Measurements from ENCODE around the gene DNAH17. TPM values are rescaled to one million over a fixed set of nuclear protein-coding genes. Genes with fewer than 3 reads are reported as not detected.
"Not testable (repeated sequence)": the region's sequence is repeated elsewhere in the genome, so short reads cannot be mapped to it uniquely, and the experiment has no call there.

DNAH17 gene
- total RNA-seq, 1 experiment from 2014 or later, result 0.69 TPM

DNA sequence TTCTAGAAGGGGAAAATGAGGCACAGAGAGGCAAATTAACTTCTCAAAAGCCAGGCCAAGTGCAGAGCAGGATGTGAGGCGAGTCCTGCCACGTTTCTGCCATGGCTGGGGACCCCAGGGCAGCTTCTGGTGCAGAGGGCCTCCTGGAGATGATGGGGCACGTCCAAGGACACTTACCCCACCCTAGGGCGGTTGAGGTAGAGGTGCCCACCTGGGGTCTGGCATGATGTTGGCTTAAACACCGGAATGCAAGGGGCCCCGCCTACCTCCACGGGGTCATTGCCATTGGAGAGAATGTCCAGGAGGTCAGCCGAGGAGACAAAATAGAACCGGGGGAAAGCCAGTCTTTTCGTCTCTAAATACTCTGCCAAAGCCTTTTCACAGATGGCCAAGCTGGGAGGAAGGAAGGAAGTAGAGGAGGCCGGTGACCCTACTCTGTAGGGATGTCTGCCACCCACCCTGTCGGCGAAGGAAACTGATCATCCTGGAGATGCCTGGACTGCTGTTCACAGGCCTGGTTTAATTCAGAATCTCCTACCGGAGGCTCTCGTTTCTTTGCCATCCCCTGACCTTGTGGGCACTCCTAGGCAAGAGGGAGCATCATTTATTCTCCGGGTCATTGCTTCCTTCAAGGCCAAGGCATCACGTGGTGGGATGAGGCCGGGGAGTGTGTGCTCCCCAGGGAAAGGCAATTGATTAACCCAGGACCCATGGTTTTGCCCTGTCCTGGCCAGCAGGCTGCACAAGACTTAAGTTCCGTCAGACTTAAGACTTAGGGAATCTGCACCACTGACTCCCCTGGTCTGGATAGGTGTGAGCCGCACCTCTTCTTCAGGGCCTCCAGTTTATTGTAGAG is 70.5 kb downstream of the DNAH17 start:
- no peaks in the 10 kb centered on the region for H3K9me3 ChIP-seq (ENCODE audit: control insufficient read depth in 1 of 2, insufficient read depth in 1 of 2, low read depth in 1 of 2, low read length in 2 of 2)
- DNase-seq (ENCODE audit: low read depth, low spot score) (no peak), ATAC-seq (no peak)
- no peak overlapping the region for H3K9ac ChIP-seq (ENCODE audit: low read length)
- no peak overlapping the region for H3K4me2 ChIP-seq (ENCODE audit: low read length)
- no peaks in the 10 kb centered on the region for H3K79me2 ChIP-seq (ENCODE audit: insufficient read depth, low read length)
- no peak overlapping the region for H3K4me3 ChIP-seq (replicated peaks in 1 of 2; ENCODE audit: low read depth in 1 of 2, low read length in 2 of 2)
- no peaks in the 10 kb centered on the region for H3K36me3 ChIP-seq (ENCODE audit: control insufficient read depth in 1 of 2, insufficient read depth in 2 of 2, low read length in 2 of 2)
- no peak for TF ChIP-seq ZNF274 (IDR thresholded peaks at IDR 0.05; ENCODE audit: low read depth, low read length)
- H3K9me2 ChIP-seq (ENCODE audit: insufficient read depth), result no peaks in the 10 kb centered on the region
- no peaks in the 10 kb centered on the region for H3K4me1 ChIP-seq (ENCODE audit: control insufficient read depth in 1 of 2, insufficient read depth in 2 of 2, low read length in 2 of 2)
- ChIA-PET RAD21 (ENCODE audit: low non-redundant PET in 1 of 2, low total read pairs in 2 of 2, uncharacterized antibody in 2 of 2, unreplicated experiment in 2 of 2) (interaction anchor here in 1 of 2 experiments (0.7 kb wide), 1 partner anchor 201 kb away, joined by 3 read pairs; no protein-coding TSS in a partner anchor), POLR2A (no interaction called here), CTCF (no interaction called here)
- H4K20me1 ChIP-seq (ENCODE audit: insufficient read depth), result no peaks in the 10 kb centered on the region
- no peak overlapping the region for H3K27ac ChIP-seq (ENCODE audit: low read depth, low read length)
- H3K27me3 ChIP-seq (ENCODE audit: insufficient read depth, low read length), result peaks cover 12% of the 10 kb centered on the region
- BruUV-seq (replicated peaks), result no TSS peak
- no peak overlapping the region for H2AFZ ChIP-seq (ENCODE audit: low read depth, low read length, poor library complexity, severe bottlenecking)
- intact Hi-C loops (cut with micrococcal nuclease), result no loop called here

DNA sequence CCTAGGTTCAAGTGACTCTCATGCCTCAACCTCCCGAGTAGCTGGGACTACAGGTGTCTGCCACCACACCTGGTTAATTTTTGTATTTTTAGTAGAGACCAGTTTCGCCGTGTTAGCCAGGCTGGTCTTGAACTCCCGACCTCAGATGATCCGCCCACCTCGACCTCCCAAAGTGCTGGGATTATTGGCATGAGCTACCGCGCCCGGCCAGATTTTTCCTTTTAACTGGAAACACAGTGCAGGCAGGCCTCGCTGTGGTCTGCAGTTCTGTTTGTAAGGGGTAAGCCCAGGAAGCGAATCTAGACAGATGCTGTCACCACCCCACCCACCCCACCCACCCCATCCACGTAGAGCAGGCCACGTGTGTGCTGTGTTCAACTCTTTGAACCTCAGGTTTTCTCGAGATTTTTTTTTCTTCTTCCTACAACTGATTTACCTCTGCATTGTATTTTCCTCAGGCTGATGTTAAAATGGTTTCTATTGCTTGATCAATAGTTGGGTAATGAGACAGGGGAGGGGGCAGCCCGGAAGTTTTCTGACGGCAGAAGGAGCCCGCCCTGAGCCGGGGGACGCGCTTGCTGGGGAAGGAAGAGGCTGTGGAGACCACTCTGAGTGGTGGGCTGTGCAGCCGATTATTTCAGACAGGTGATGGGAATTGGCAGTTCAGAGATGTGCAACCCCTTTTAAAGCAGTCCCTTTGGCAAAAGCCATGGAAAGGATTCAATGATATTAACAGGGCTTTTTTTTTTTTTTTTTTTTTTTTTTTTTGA is 72.9 kb downstream of the DNAH17 start:
- no peaks in the 10 kb centered on the region for H3K9me3 ChIP-seq (ENCODE audit: control insufficient read depth in 1 of 2, insufficient read depth in 1 of 2, low read depth in 1 of 2, low read length in 2 of 2)
- ATAC-seq, result no peak
- no peak overlapping the region for H3K27ac ChIP-seq (ENCODE audit: low read depth, low read length)
- no peak overlapping the region for H3K4me3 ChIP-seq (replicated peaks in 1 of 2; ENCODE audit: low read depth in 1 of 2, low read length in 2 of 2)
- H3K9me2 ChIP-seq (ENCODE audit: insufficient read depth), result no peaks in the 10 kb centered on the region
- no peak for DNase-seq (ENCODE audit: low read depth, low spot score)
- intact Hi-C loops (cut with micrococcal nuclease), result no loop called here
- no peaks in the 10 kb centered on the region for H3K4me1 ChIP-seq (ENCODE audit: control insufficient read depth in 1 of 2, insufficient read depth in 2 of 2, low read length in 2 of 2)
- no peak overlapping the region for H3K9ac ChIP-seq (ENCODE audit: low read length)
- H3K36me3 ChIP-seq (ENCODE audit: control insufficient read depth in 1 of 2, insufficient read depth in 2 of 2, low read length in 2 of 2), result no peaks in the 10 kb centered on the region
- ChIA-PET POLR2A (no interaction called here), CTCF (no interaction called here), RAD21 (ENCODE audit: low non-redundant PET in 1 of 2, low total read pairs in 2 of 2, uncharacterized antibody in 2 of 2, unreplicated experiment in 2 of 2) (no interaction called here)
- no peaks in the 10 kb centered on the region for H4K20me1 ChIP-seq (ENCODE audit: insufficient read depth)
- H3K27me3 ChIP-seq (ENCODE audit: insufficient read depth, low read length), result peaks cover 12% of the 10 kb centered on the region
- H3K79me2 ChIP-seq (ENCODE audit: insufficient read depth, low read length), result no peaks in the 10 kb centered on the region
- no peak overlapping the region for H2AFZ ChIP-seq (ENCODE audit: low read depth, low read length, poor library complexity, severe bottlenecking)
- TF ChIP-seq, protein P1, sequence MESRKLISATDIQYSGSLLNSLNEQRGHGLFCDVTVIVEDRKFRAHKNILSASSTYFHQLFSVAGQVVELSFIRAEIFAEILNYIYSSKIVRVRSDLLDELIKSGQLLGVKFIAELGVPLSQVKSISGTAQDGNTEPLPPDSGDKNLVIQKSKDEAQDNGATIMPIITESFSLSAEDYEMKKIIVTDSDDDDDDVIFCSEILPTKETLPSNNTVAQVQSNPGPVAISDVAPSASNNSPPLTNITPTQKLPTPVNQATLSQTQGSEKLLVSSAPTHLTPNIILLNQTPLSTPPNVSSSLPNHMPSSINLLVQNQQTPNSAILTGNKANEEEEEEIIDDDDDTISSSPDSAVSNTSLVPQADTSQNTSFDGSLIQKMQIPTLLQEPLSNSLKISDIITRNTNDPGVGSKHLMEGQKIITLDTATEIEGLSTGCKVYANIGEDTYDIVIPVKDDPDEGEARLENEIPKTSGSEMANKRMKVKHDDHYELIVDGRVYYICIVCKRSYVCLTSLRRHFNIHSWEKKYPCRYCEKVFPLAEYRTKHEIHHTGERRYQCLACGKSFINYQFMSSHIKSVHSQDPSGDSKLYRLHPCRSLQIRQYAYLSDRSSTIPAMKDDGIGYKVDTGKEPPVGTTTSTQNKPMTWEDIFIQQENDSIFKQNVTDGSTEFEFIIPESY (IDR thresholded peaks at IDR 0.05; ENCODE audit: extremely low read depth, insufficient replicate concordance, low read length), result no peak
- TF ChIP-seq ELF1 (IDR thresholded peaks at IDR 0.05; ENCODE audit: borderline replicate concordance, low read depth) (no peak), EGR1 (IDR thresholded peaks at IDR 0.05; ENCODE audit: low read depth) (no peak), TCF7L2 (IDR thresholded peaks at IDR 0.05; ENCODE audit: borderline replicate concordance, extremely low read depth, insufficient read depth, insufficient read length) (no peak), JUND (IDR thresholded peaks at IDR 0.05) (no peak)
- no TSS peak for BruUV-seq (replicated peaks)
- no peak overlapping the region for H3K4me2 ChIP-seq (ENCODE audit: low read length)

DNA sequence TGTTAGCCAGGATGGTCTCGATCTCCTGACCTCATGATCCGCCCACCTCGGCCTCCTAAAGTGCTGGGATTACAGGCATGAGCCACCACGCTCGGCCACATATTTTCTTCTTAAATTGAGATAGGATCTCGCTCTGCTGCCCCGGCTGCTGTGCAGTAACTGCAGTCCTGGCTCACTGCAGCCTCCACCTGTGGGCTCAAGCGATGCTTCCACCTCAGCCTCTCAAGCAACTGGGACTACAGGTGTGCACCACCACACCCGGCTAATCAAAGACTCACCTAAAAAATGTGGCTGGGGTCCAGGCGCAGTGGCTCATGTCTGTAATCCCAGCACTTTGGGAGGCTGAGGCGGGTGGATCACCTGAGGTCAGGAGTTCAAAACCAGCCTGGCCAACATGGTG is 73.8 kb downstream of the DNAH17 start:
- H3K4me1 ChIP-seq (ENCODE audit: control insufficient read depth in 1 of 2, insufficient read depth in 2 of 2, low read length in 2 of 2); ATAC-seq; H3K9me3 ChIP-seq (ENCODE audit: control insufficient read depth in 1 of 2, insufficient read depth in 1 of 2, low read depth in 1 of 2, low read length in 2 of 2); CTCF ChIA-PET; H3K9me2 ChIP-seq (ENCODE audit: insufficient read depth); H3K79me2 ChIP-seq (ENCODE audit: insufficient read depth, low read length); intact Hi-C loops (cut with micrococcal nuclease); H4K20me1 ChIP-seq (ENCODE audit: insufficient read depth); RAD21 ChIA-PET (ENCODE audit: low non-redundant PET in 1 of 2, low total read pairs in 2 of 2, uncharacterized antibody in 2 of 2, unreplicated experiment in 2 of 2); H3K4me3 ChIP-seq (replicated peaks in 1 of 2; ENCODE audit: low read depth in 1 of 2, low read length in 2 of 2); H3K9ac ChIP-seq (ENCODE audit: low read length); H3K27ac ChIP-seq (ENCODE audit: low read depth, low read length); DNase-seq (ENCODE audit: low read depth, low spot score); H2AFZ ChIP-seq (ENCODE audit: low read depth, low read length, poor library complexity, severe bottlenecking); POLR2A ChIA-PET; H3K4me2 ChIP-seq (ENCODE audit: low read length); H3K36me3 ChIP-seq (ENCODE audit: control insufficient read depth in 1 of 2, insufficient read depth in 2 of 2, low read length in 2 of 2); BruUV-seq (replicated peaks): not testable (repeated sequence)
- H3K27me3 ChIP-seq (ENCODE audit: insufficient read depth, low read length), result peaks cover 12% of the 10 kb centered on the region

All from HCT116 (cell line).